MCF 10A (cell line): Measurements from ENCODE around the gene SPARCL1. TPM values are rescaled to one million over a fixed set of nuclear protein-coding genes. Genes with fewer than 3 reads are reported as not detected.

ENCODE experiments used
- BruUV-seq: library from RNA; stranded (reverse); fragments of 400-500 nt; replicated peaks from 2 replicates; lab custom pipeline; 2021; lab: Mats Ljungman, UMichigan
- CTCF ChIA-PET: fragments of 300-600 bp; sonication (Branson Sonifier 250); formaldehyde crosslinking; extraction: SDS; loops from one replicate; lab custom pipeline; 2021; ENCODE audit warnings: antibody characterized with exemption, inconsistent platforms; lab: Yijun Ruan, JAX
- POLR2A ChIA-PET: fragments of 300-600, 350-650 bp; sonication (Branson Sonifier 250); formaldehyde crosslinking; extraction: SDS; loops from one replicate; lab custom pipeline; 2020; ENCODE audit warnings: antibody characterized with exemption, inconsistent platforms; lab: Yijun Ruan, JAX
- DNase-seq: peaks from one replicate; pipeline ENCODE4 v3.0.0-alpha.2; 2018; ENCODE audit not compliant: unreplicated experiment
- H3K27ac Mint-ChIP-seq: one replicate; pipeline ENCODE4 v1.8.0; 2022; ENCODE audit warnings: mild to moderate bottlenecking, low read depth, mixed read lengths; ENCODE audit not compliant: unreplicated experiment
- H3K27me3 Mint-ChIP-seq: one replicate; pipeline ENCODE4 v1.8.0; 2022; ENCODE audit warnings: mixed read lengths; ENCODE audit not compliant: insufficient read depth, unreplicated experiment
- H3K36me3 Mint-ChIP-seq: one replicate; pipeline ENCODE4 v1.8.0; 2022; ENCODE audit warnings: mild to moderate bottlenecking, moderate library complexity, mixed read lengths; ENCODE audit not compliant: insufficient read depth, unreplicated experiment
- H3K4me1 Mint-ChIP-seq: one replicate; pipeline ENCODE4 v1.8.0; 2022; ENCODE audit warnings: mixed read lengths; ENCODE audit not compliant: insufficient read depth, unreplicated experiment
- H3K4me3 Mint-ChIP-seq: one replicate; pipeline ENCODE4 v1.8.0; 2022; ENCODE audit warnings: mild to moderate bottlenecking, moderate library complexity, mixed read lengths; ENCODE audit not compliant: unreplicated experiment
- H3K9me3 Mint-ChIP-seq: one replicate; pipeline ENCODE4 v1.8.0; 2022; ENCODE audit warnings: mixed read lengths; ENCODE audit not compliant: unreplicated experiment
- intact Hi-C: fragments of 100-400 bp; cut with micrococcal nuclease; formaldehyde crosslinking; loops from 2 replicates; pipeline ENCODE4 v1.14.1; 2022
- total RNA-seq: library from RNA; stranded (reverse); gene quantifications from 2 replicates; pipeline ENCODE4 v1.2.3, GENCODE V29; 2022
- TF ChIP-seq, protein P1 (sequence below): fragments of 200-600 bp; IDR thresholded peaks from one replicate; pipeline ENCODE4 v1.8.0; 2022; ENCODE audit warnings: antibody characterized with exemption, mild to moderate bottlenecking; ENCODE audit not compliant: unreplicated experiment

The SPARCL1 gene
- total RNA-seq, 1 experiment from 2014 or later: not detected

- peaks cover 14% of the 10 kb centered on the region for H3K4me1 Mint-ChIP-seq
- BruUV-seq: no TSS peak
- H3K4me3 Mint-ChIP-seq: no peak overlapping the region
- ChIA-PET CTCF (interaction anchor here (1.5 kb wide), 1 partner anchor 279 kb away, joined by 6 read pairs; no protein-coding TSS in a partner anchor), POLR2A (interaction anchor here (0.9 kb wide), 1 partner anchor 14 kb away, joined by 3 read pairs; no protein-coding TSS in a partner anchor)
- TF ChIP-seq, protein P1, sequence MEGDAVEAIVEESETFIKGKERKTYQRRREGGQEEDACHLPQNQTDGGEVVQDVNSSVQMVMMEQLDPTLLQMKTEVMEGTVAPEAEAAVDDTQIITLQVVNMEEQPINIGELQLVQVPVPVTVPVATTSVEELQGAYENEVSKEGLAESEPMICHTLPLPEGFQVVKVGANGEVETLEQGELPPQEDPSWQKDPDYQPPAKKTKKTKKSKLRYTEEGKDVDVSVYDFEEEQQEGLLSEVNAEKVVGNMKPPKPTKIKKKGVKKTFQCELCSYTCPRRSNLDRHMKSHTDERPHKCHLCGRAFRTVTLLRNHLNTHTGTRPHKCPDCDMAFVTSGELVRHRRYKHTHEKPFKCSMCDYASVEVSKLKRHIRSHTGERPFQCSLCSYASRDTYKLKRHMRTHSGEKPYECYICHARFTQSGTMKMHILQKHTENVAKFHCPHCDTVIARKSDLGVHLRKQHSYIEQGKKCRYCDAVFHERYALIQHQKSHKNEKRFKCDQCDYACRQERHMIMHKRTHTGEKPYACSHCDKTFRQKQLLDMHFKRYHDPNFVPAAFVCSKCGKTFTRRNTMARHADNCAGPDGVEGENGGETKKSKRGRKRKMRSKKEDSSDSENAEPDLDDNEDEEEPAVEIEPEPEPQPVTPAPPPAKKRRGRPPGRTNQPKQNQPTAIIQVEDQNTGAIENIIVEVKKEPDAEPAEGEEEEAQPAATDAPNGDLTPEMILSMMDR: no peak
- H3K27ac Mint-ChIP-seq: no peak overlapping the region
- H3K9me3 Mint-ChIP-seq: no peaks in the 10 kb centered on the region
- intact Hi-C loops: no loop called here
- no peaks in the 10 kb centered on the region for H3K36me3 Mint-ChIP-seq
- no peaks in the 10 kb centered on the region for H3K27me3 Mint-ChIP-seq
- no peak for DNase-seq
These were observed 41.2 kb upstream of the SPARCL1 start for GRCh38 chr4:87570290-87570805.

GRCh38 chr4:87567191-87567590, 38.0 kb upstream of the SPARCL1 start:
- no TSS peak for BruUV-seq
- TF ChIP-seq, protein P1: no peak
- H3K9me3 Mint-ChIP-seq: no peaks in the 10 kb centered on the region
- no peak overlapping the region for H3K27ac Mint-ChIP-seq
- H3K36me3 Mint-ChIP-seq: no peaks in the 10 kb centered on the region
- POLR2A ChIA-PET: interaction anchor here (0.9 to 2.9 kb wide), 4 partner anchors 11 to 442 kb away, joined by 3 to 13 read pairs (median 4); no protein-coding TSS in a partner anchor
- intact Hi-C loops: no loop called here
- H3K4me3 Mint-ChIP-seq: no peak overlapping the region
- CTCF ChIA-PET: interaction anchor here (1.6 kb wide), 1 partner anchor 23 kb away, joined by 7 read pairs; no protein-coding TSS in a partner anchor
- DNase-seq: no peak
- no peaks in the 10 kb centered on the region for H3K4me1 Mint-ChIP-seq
- H3K27me3 Mint-ChIP-seq: no peaks in the 10 kb centered on the region

- H3K27me3 Mint-ChIP-seq: no peaks in the 10 kb centered on the region
- TF ChIP-seq, protein P1: no peak
- intact Hi-C loops: no loop called here
- H3K4me1 Mint-ChIP-seq: no peaks in the 10 kb centered on the region
- ChIA-PET POLR2A (interaction anchor here (1.1 to 2.9 kb wide), 3 partner anchors 10 to 442 kb away, joined by 3 to 13 read pairs (median 5); no protein-coding TSS in a partner anchor), CTCF (interaction anchor here (1.0 to 1.6 kb wide), 2 partner anchors 22 to 283 kb away, joined by 5 to 7 read pairs; no protein-coding TSS in a partner anchor)
- H3K4me3 Mint-ChIP-seq: no peak overlapping the region
- no peaks in the 10 kb centered on the region for H3K36me3 Mint-ChIP-seq
- H3K9me3 Mint-ChIP-seq: no peaks in the 10 kb centered on the region
- no peak overlapping the region for H3K27ac Mint-ChIP-seq
- no TSS peak for BruUV-seq
- no peak for DNase-seq
These were observed 37.1 kb upstream of the SPARCL1 start for GRCh38 chr4:87566276-87566675.

- ChIA-PET CTCF (interaction anchor here (1.0 kb wide), 1 partner anchor 284 kb away, joined by 5 read pairs; no protein-coding TSS in a partner anchor), POLR2A (interaction anchor here (2.9 kb wide), 1 partner anchor 9 kb away, joined by 13 read pairs; no protein-coding TSS in a partner anchor)
- no peak for DNase-seq
- Mint-ChIP-seq H3K27ac (peak overlapping the region; percentile 49), H3K4me1 (no peaks in the 10 kb centered on the region), H3K36me3 (no peaks in the 10 kb centered on the region), H3K27me3 (no peaks in the 10 kb centered on the region), H3K4me3 (no peak overlapping the region), H3K9me3 (no peaks in the 10 kb centered on the region)
- BruUV-seq: no TSS peak
- TF ChIP-seq, protein P1: no peak
- intact Hi-C loops: no loop called here
These were observed 36.6 kb upstream of the SPARCL1 start for GRCh38 chr4:87565746-87566145.
